ENCODE results near the gene EMILIN1. TPM values are rescaled to one million over a fixed set of nuclear protein-coding genes. Genes with fewer than 3 reads are reported as not detected.

Gene EMILIN1
- total and polyA plus RNA-seq, 2 donors (not counting 1 experiment from before 2014, with no cell fraction given) = 0.24 to 0.52 TPM

GRCh38 chr2:27127883-27128667 is 49.7 kb downstream of the EMILIN1 start:
- Mint-ChIP-seq H3K9me3 (ENCODE audit: insufficient read depth) (no peaks in the 10 kb centered on the region), H3K4me3 (no peak overlapping the region), H3K27me3 (peaks cover 1% of the 10 kb centered on the region), H3K27ac (no peak overlapping the region), H3K4me1 (peaks cover 16% of the 10 kb centered on the region)
- H3K4me3 ChIP-seq (ENCODE audit: control extremely low read depth in 1 of 5, extremely low read depth in 1 of 5, insufficient read depth in 1 of 5, low read depth in 2 of 5, low read length in 4 of 5) = no peak overlapping the region
- intact Hi-C loops (cut with micrococcal nuclease) = no loop called here
- H3K9me3 ChIP-seq (ENCODE audit: control extremely low read depth in 1 of 3, control insufficient read depth in 2 of 3, insufficient read depth in 1 of 3, low read length in 2 of 3) = no peaks in the 10 kb centered on the region
- H3K4me2 ChIP-seq (replicated peaks; ENCODE audit: low read depth, low read length, poor library complexity, severe bottlenecking) = no peak overlapping the region
- DNase-seq (no peak), ATAC-seq (ENCODE audit: low read depth) (no peak)
- H3K36me3 ChIP-seq (replicated peaks in 1 of 2; ENCODE audit: control extremely low read depth in 1 of 2, control insufficient read depth in 1 of 2, extremely low read depth in 1 of 2, insufficient read depth in 2 of 2, low read length in 1 of 2) = peaks cover 0 to 30% of the 10 kb centered on the region in 2 experiments
- CTCF ChIA-PET = no interaction called here
- no peaks in the 10 kb centered on the region for H4K20me1 ChIP-seq (ENCODE audit: control insufficient read depth, insufficient read depth, low read length, poor library complexity, severe bottlenecking)
- no peak overlapping the region for H2AFZ ChIP-seq (ENCODE audit: insufficient read depth, low read depth, low read length, poor library complexity, severe bottlenecking)
- 95% methylated on average over 8 of the region's 9 CpGs for WGBS (ENCODE audit: insufficient coverage)
- POLR2A ChIA-PET = no interaction called here
- H3K27me3 ChIP-seq (replicated peaks in 1 of 4; ENCODE audit: control extremely low read depth in 1 of 4, control insufficient read depth in 3 of 4, insufficient read depth in 4 of 4, low read length in 3 of 4) = no peaks in the 10 kb centered on the region
- no peaks in the 10 kb centered on the region for H3K79me2 ChIP-seq (ENCODE audit: control insufficient read depth, insufficient read depth, low read length)
- peaks cover 8 to 12% of the 10 kb centered on the region in 2 donors for H3K4me1 ChIP-seq (ENCODE audit: control insufficient read depth in 2 of 2, insufficient read depth in 2 of 2, low read length in 2 of 2)
- no peak for TF ChIP-seq CTCF (IDR thresholded peaks at IDR 0.05)
- no peak for TF ChIP-seq EZH2 (IDR thresholded peaks at IDR 0.05; ENCODE audit: borderline replicate concordance, insufficient read depth, low read depth, low read length, poor library complexity, severe bottlenecking)
- H3K9ac ChIP-seq (ENCODE audit: low read length) = no peak overlapping the region
- no peak overlapping the region for H3K27ac ChIP-seq (ENCODE audit: low read length in 2 of 2)
